Activated naive CD4-positive, alpha-beta T cell treated with anti-CD3 and anti-CD28 coated beads for 36 hours (primary cell): Measurements from ENCODE around the gene ENO2. TPM values are rescaled to one million over a fixed set of nuclear protein-coding genes. Genes with fewer than 3 reads are reported as not detected.
A peak's percentile ranks its signal among the peaks of the same experiment; 100 is the strongest.
"Not testable (repeated sequence)": the region's sequence is repeated elsewhere in the genome, so short reads cannot be mapped to it uniquely, and the experiment has no call there.

Experiments used
- CTCF ChIA-PET: fragments of 350-600 bp; sonication (Branson Sonifier 250); formaldehyde crosslinking; loops from one replicate; lab custom pipeline; 2021; ENCODE audit warnings: antibody characterized with exemption; lab: Charles Lee
- DNase-seq: peaks from one replicate; pipeline ENCODE4 v3.0.0-alpha.2; 2020
- H3K27ac Mint-ChIP-seq: one replicate; pipeline ENCODE4 v1.8.0; 2021; ENCODE audit warnings: mild to moderate bottlenecking, mixed read lengths
- H3K27me3 Mint-ChIP-seq: one replicate; pipeline ENCODE4 v1.8.0; 2021; ENCODE audit warnings: low read depth, mixed read lengths
- H3K36me3 Mint-ChIP-seq: one replicate; pipeline ENCODE4 v1.8.0; 2021; ENCODE audit warnings: low read depth, mixed read lengths
- H3K4me1 Mint-ChIP-seq: one replicate; pipeline ENCODE4 v1.8.0; 2021; ENCODE audit warnings: low read depth, mixed read lengths
- H3K4me3 Mint-ChIP-seq: one replicate; pipeline ENCODE4 v1.8.0; 2021; ENCODE audit warnings: mild to moderate bottlenecking, moderate library complexity, mixed read lengths
- H3K9me3 Mint-ChIP-seq: one replicate; pipeline ENCODE4 v1.8.0; 2021; ENCODE audit warnings: mixed read lengths
- intact Hi-C: fragments of 100-400 bp; cut with micrococcal nuclease; formaldehyde crosslinking; loops from one replicate; pipeline ENCODE4 v1.15.1; 2023
- total RNA-seq, 2 experiments: library from RNA; stranded (reverse); gene quantifications; one replicate each; pipeline ENCODE4 v1.2.3, GENCODE V29; 2021

Gene ENO2
- total RNA-seq, 2 experiments from 2014 or later, result 128 to 131 TPM

DNA sequence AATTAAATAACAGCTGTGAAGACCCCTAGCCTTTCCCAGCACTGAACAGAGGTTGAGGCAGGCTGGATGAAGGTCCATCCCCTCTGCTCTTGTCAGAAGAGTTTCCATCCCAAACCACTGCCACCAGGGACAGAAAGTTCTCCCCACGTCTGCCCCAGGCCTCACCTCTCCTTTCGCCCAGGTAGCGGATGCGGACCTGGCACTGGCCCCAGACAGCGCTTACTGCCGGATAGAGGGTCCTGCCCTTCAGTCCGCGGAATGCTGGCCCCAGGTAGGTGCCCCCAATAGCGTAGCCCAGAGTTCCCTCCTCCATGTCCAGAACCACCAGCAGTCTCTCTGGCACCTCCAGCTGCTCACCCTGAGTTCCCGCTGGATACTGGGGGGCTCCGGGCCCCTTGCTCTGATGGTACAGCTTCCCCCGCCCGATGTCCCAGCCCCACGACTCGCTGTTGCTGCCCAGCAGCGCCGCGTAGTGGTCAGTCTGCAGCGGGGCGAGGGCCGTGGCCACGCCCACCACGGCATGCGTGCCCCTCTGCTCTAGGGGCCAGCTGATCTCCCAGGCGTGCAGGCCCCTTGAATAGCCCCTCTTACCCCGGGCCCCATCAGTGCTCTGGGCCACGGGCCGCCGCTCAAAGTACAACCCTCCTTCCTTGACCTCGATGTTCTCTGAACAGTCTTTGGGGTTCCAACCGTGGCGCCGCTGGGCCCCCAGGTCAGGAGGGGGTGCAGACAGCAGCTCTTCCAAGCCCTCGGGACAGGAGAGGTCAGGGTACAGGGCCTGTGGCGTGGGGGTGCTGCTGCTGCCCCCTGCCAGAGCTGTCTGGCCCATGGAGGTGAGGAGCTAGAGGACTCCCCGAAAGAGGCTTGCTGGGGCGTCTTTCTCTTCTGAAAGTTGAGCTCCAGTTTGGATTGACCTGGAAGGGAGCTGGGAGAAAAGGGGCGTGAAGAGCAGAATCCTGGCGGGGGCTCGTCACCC lies 42.0 kb upstream of the ENO2 start:
- H3K4me1 Mint-ChIP-seq, result peaks cover 47% of the 10 kb centered on the region
- intact Hi-C loops, result loop anchor here (1.0 to 5.0 kb wide), 13 partner anchors 19 to 1155 kb away; partner anchors contain the start of genes EMG1, ENO2, LPCAT3 and LRRC23
- peak; percentile 86 for DNase-seq
- H3K4me3 Mint-ChIP-seq, result peak overlapping the region; percentile 88
- peaks cover 44% of the 10 kb centered on the region for H3K36me3 Mint-ChIP-seq
- H3K27ac Mint-ChIP-seq, result peak overlapping the region; percentile 81
- CTCF ChIA-PET, result interaction anchor here (0.6 to 3.8 kb wide), 34 partner anchors 10 to 508 kb away, joined by 3 to 33 read pairs (median 4); partner anchors contain the start of genes C12orf57, CDCA3, COPS7A and ENO2
- no peaks in the 10 kb centered on the region for H3K9me3 Mint-ChIP-seq
- H3K27me3 Mint-ChIP-seq, result no peaks in the 10 kb centered on the region

DNA sequence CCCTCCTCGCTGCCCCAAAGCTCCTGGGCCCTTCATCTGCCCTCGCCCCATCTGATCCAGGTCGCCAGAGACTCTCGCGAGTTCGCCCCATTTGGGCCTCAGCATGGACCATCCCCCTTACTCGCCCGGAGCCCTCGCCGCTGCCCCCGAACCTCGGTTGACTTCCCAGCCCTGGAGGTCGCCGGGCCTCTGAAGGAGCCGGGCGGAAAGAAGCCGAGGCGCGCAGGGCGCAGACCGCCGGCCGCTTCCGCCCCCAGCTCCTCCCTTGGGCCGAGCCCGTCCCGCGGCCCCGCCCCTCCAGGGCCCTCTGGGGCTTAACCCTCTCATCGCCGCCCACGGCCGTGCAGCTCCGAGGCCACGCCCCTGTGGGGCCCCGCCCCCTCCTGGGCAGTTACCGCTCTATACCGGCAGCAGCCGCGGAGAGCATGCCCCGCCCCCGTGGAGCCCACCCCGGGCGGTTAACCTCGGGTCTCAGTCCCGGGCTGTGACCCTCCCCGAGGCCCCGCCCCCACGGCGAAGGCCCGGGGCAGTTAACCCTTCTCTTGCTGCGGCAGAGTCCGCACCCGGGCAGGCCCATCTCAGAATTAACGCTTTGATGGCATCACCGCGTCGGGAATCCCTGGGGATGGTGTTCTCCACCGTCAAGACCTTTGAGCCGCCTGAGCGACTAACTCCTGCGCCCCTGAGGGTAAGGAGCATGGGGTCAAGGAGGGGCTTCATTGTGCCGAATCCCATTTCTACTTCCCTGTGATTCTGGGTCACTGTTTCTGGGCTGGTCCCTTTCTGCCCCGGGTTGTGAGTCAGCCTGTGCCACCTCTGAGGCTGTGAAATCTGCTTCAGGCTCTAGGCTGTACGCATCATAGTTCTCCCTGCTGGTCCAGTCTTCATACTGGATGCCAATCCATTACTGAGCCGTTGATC lies 41.0 kb upstream of the ENO2 start, which contains the start of gene SPSB2:
SPSB2 (minus strand) TSS at position 210 of the 921 bp plus-strand sequence. CDS start 402 bp downstream, outside the sequence.
- H3K9me3 Mint-ChIP-seq, result no peaks in the 10 kb centered on the region
- DNase-seq, result peak; percentile 99
- no peaks in the 10 kb centered on the region for H3K27me3 Mint-ChIP-seq
- peaks cover 45% of the 10 kb centered on the region for H3K4me1 Mint-ChIP-seq
- peak within 1 kb of the TSS; percentile 81 for H3K27ac Mint-ChIP-seq
- intact Hi-C loops, result loop anchor here (1.0 to 5.0 kb wide), 13 partner anchors 18 to 1154 kb away; partner anchors contain the start of genes EMG1, ENO2, LPCAT3 and LRRC23
- CTCF ChIA-PET, result interaction anchor here (0.6 to 3.8 kb wide), 30 partner anchors 9 to 335 kb away, joined by 3 to 33 read pairs (median 4); partner anchors contain the start of genes CDCA3, COPS7A, ENO2 and USP5
- H3K36me3 Mint-ChIP-seq, result peaks cover 39% of the 10 kb centered on the region
- H3K4me3 Mint-ChIP-seq, result peak within 1 kb of the TSS; percentile 88

GRCh38 chr12:6874015-6874368 lies 40.4 kb upstream of the ENO2 start:
- peak overlapping the region; percentile 55 for H3K27ac Mint-ChIP-seq
- CTCF ChIA-PET, result interaction anchor here (0.6 to 3.8 kb wide), 6 partner anchors 8 to 171 kb away, joined by 3 to 33 read pairs (median 8); no protein-coding TSS in a partner anchor
- not testable (repeated sequence) for H3K9me3 Mint-ChIP-seq, DNase-seq, H3K27me3 Mint-ChIP-seq
- intact Hi-C loops, result loop anchor here (5.0 kb wide), 2 partner anchors 78 to 1153 kb away; partner anchors contain the start of gene PTPN6
- peaks cover 33% of the 10 kb centered on the region for H3K36me3 Mint-ChIP-seq
- peak overlapping the region; percentile 88 for H3K4me3 Mint-ChIP-seq
- peaks cover 40% of the 10 kb centered on the region for H3K4me1 Mint-ChIP-seq

DNA sequence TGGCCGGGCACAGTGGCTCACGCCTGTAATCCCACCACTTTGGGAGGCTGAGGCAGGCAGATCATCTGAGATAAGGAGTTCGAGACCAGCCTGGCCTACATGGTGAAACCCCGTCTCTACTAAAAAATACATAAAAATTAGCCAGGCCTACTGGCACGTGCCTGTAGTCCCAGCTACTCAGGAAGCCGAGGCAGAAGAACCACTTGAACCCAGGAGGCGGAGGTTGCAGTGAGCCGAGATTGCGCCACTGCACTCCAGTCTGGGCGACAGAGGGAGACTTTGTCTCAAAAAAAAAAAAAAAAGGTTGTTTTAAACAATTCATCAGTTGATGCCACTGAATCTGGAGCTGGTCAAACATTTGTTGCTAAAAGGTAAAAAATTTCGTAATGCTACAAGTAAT lies 34.6 kb upstream of the ENO2 start:
- H3K9me3 Mint-ChIP-seq, DNase-seq, H3K4me1 Mint-ChIP-seq, H3K4me3 Mint-ChIP-seq, intact Hi-C loops, H3K27me3 Mint-ChIP-seq, H3K27ac Mint-ChIP-seq: not testable (repeated sequence)
- peaks cover 11% of the 10 kb centered on the region for H3K36me3 Mint-ChIP-seq
- CTCF ChIA-PET, result interaction anchor here (0.6 to 4.2 kb wide), 3 partner anchors 8 to 27 kb away, joined by 3 to 22 read pairs (median 4); partner anchors contain the start of gene SPSB2

DNA sequence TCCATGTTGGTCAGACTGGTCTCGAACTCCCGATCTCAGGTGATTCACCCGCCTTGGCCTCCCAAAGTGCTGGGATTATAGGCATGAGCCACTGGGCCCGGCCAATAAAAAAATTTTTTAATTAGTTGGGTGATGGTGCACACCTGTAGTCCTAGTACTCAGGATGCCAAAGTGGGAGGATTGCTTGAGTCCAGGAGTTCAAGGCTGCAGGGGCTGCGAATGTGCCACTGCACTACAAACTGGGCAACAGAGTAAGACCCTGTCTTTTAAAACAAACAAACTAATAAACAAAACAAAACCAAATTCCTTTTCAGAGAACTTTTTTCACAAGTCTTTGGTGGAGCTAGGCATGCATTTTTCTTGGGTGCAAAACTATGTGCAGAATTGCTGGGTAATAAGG lies 31.1 kb upstream of the ENO2 start:
- Mint-ChIP-seq H3K9me3 (no peaks in the 10 kb centered on the region), H3K36me3 (peaks cover 6% of the 10 kb centered on the region), H3K27me3 (no peaks in the 10 kb centered on the region), H3K4me3 (no peak overlapping the region), H3K27ac (no peak overlapping the region), H3K4me1 (peaks cover 1% of the 10 kb centered on the region)
- CTCF ChIA-PET, result interaction anchor here (1.3 to 4.2 kb wide), 2 partner anchors 11 to 14 kb away, joined by 3 to 22 read pairs; partner anchors contain the start of gene SPSB2
- intact Hi-C loops, result no loop called here
- no peak for DNase-seq

DNA sequence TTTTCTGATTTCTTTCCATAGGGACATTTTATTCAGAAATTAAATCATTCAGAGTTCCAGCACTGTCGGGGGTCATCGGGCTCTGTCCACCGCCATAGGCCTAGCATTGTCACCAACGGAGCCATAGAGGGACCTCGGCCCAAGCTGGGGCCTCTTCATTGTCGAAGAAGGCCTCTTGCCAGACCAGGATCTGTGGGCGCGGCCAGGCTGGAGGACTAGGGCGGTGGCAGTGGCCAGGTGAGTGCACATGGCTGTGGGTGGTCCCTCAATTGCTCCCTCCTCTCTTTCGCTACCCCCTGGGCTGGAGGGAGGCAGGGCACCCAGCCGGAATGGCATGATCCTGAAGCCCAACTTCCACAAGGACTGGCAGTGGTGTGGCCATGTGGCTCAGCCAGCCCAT lies 30.7 kb upstream of the ENO2 start:
- H3K36me3 Mint-ChIP-seq, result peaks cover 6% of the 10 kb centered on the region
- CTCF ChIA-PET, result interaction anchor here (1.3 to 4.2 kb wide), 2 partner anchors 11 to 14 kb away, joined by 3 to 22 read pairs; partner anchors contain the start of gene SPSB2
- DNase-seq, result no peak
- peaks cover 1% of the 10 kb centered on the region for H3K4me1 Mint-ChIP-seq
- no peak overlapping the region for H3K4me3 Mint-ChIP-seq
- no peaks in the 10 kb centered on the region for H3K9me3 Mint-ChIP-seq
- intact Hi-C loops, result no loop called here
- no peaks in the 10 kb centered on the region for H3K27me3 Mint-ChIP-seq
- H3K27ac Mint-ChIP-seq, result no peak overlapping the region

DNA sequence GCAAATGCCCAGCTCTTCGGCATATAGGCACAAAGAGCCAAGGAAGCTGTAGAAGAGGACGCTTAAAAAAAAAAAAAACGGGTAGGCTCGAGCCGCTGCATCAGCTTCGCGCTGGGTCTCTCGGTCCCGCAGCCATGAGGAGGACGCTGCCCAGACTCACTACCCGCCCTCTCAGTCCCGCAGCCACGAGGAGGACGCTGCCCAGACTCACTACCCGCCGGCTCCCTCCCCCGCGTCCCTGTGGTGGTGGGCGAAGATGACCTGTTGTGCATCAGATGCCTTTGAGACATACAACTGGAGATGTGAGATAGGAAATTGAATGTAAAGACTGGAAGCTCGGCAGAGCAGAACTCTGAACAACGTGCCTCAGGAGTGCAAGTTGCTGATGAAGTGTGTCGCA lies 29.8 kb upstream of the ENO2 start:
- Mint-ChIP-seq H3K9me3 (no peaks in the 10 kb centered on the region), H3K27me3 (no peaks in the 10 kb centered on the region), H3K4me3 (no peak overlapping the region), H3K27ac (no peak overlapping the region), H3K4me1 (no peaks in the 10 kb centered on the region), H3K36me3 (peaks cover 6% of the 10 kb centered on the region)
- CTCF ChIA-PET, result no interaction called here
- intact Hi-C loops, result no loop called here
- DNase-seq, result no peak

- H3K9me3 Mint-ChIP-seq, H3K27ac Mint-ChIP-seq, intact Hi-C loops, H3K27me3 Mint-ChIP-seq, H3K36me3 Mint-ChIP-seq, H3K4me1 Mint-ChIP-seq, H3K4me3 Mint-ChIP-seq, DNase-seq: not testable (repeated sequence)
- CTCF ChIA-PET, result interaction anchor here (1.5 kb wide), 1 partner anchor 17 kb away, joined by 4 read pairs; no protein-coding TSS in a partner anchor
Observed at GRCh38 chr12:6886206-6886999, 28.0 kb upstream of the ENO2 start.

GRCh38 chr12:6887460-6887859 lies 26.9 kb upstream of the ENO2 start:
- Mint-ChIP-seq H3K9me3 (no peaks in the 10 kb centered on the region), H3K4me1 (peaks cover 13% of the 10 kb centered on the region), H3K36me3 (peaks cover 6% of the 10 kb centered on the region), H3K27me3 (no peaks in the 10 kb centered on the region), H3K4me3 (no peak overlapping the region), H3K27ac (no peak overlapping the region)
- CTCF ChIA-PET, result interaction anchor here (1.5 kb wide), 1 partner anchor 18 kb away, joined by 4 read pairs; no protein-coding TSS in a partner anchor
- no peak for DNase-seq
- intact Hi-C loops, result no loop called here

DNA sequence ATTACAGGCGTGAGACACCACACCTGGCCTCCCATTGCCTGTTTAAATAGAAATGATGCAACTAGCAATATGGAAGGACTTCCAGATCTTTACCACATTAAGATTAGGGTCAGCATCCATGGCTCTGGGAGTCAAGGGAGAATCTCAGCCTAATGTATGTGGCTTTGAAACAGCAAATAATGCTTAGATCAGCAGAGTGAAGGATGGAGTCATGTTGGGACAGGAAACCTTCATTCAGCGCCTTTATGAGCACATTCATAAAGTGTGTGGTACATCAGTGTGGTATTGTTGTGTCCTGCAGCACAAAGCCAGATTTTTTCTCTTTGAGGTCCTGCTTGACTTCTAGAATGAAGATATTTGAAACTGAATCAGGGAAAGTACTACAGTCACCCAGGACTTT lies 26.0 kb upstream of the ENO2 start:
- CTCF ChIA-PET, result no interaction called here
- intact Hi-C loops, result no loop called here
- H3K36me3 Mint-ChIP-seq, result peaks cover 6% of the 10 kb centered on the region
- H3K27ac Mint-ChIP-seq, result no peak overlapping the region
- no peak for DNase-seq
- H3K9me3 Mint-ChIP-seq, result no peaks in the 10 kb centered on the region
- H3K4me1 Mint-ChIP-seq, result peaks cover 16% of the 10 kb centered on the region
- H3K4me3 Mint-ChIP-seq, result no peak overlapping the region
- no peaks in the 10 kb centered on the region for H3K27me3 Mint-ChIP-seq

GRCh38 chr12:6888794-6889193 lies 25.6 kb upstream of the ENO2 start:
- CTCF ChIA-PET, H3K27ac Mint-ChIP-seq, H3K9me3 Mint-ChIP-seq, H3K27me3 Mint-ChIP-seq, H3K36me3 Mint-ChIP-seq, DNase-seq, H3K4me3 Mint-ChIP-seq, intact Hi-C loops: not testable (repeated sequence)
- peaks cover 16% of the 10 kb centered on the region for H3K4me1 Mint-ChIP-seq
